ENCODE data around the gene NDUFB2.
"Not testable (repeated sequence)": the region's sequence is repeated elsewhere in the genome, so short reads cannot be mapped to it uniquely, and the experiment has no call there.

The NDUFB2 gene

GRCh38 chr7:140734096-140734495, 37.6 kb downstream of the NDUFB2 start:
- no peak for DNase-seq (ENCODE audit: low read depth in 2 of 2)

GRCh38 chr7:140734729-140735128, 38.2 kb downstream of the NDUFB2 start:
- DNase-seq (ENCODE audit: low read depth in 2 of 2), result no peak

- no peak for DNase-seq (ENCODE audit: low read depth in 2 of 2)
Measured at GRCh38 chr7:140738280-140738679, 41.8 kb downstream of the NDUFB2 start.

- DNase-seq (ENCODE audit: low read depth in 2 of 2), result not testable (repeated sequence)
Measured at GRCh38 chr7:140743255-140743654, 46.7 kb downstream of the NDUFB2 start.

GRCh38 chr7:140744005-140744404, 47.5 kb downstream of the NDUFB2 start:
- DNase-seq (ENCODE audit: low read depth in 2 of 2), result no peak

- DNase-seq (ENCODE audit: low read depth in 2 of 2), result no peak
Measured at GRCh38 chr7:140745266-140746058, 49.0 kb downstream of the NDUFB2 start.

DNA sequence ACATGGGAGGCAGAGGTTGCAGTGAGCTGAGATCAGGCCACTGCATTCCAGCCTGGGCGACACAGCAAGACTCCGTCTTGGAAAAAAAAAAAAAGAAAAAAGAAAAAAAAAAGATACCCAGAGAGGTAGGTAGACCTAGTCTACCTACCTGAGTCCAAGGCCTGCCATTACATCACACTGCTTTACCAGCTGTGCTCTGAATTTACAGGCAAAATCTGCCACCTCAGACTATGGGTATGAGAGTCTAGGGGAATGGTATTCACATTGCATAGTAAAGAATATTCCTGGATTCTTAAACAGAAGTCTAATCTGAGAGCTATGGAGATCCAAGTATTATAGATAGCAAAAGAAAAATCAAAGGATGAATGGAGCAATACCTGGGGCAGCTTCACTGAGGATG, 50.2 kb downstream of the NDUFB2 start:
- no peak for DNase-seq (ENCODE audit: low read depth in 2 of 2)

- no peak for DNase-seq (ENCODE audit: low read depth in 2 of 2)
Measured at GRCh38 chr7:140752533-140752932, 56.0 kb downstream of the NDUFB2 start.

DNA sequence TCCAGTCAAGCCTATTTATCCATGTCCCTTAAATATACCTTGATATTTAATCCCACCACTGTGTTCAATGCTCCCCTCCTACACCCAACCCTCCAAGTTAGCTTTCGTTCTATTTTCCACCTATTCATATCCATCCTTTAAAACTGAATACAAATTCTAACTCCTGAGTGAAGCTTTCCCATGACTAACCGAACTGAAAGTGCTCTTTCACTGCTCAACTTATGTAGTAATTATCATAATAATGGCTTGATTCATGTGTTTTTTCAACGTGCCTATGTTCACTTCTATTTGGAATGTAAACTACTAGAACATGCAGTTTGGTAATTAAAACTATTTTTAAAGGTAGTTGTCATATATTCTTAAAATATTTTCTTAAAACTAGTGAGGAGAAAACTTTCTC, 58.0 kb downstream of the NDUFB2 start:
- DNase-seq (ENCODE audit: low read depth in 2 of 2), result no peak

Data from stimulated activated CD8-positive, alpha-beta memory T cell treated with anti-CD3 and anti-CD28 coated beads, Interleukin-2, amount 100 ng/mL, for 48 hours (primary cell).